GM20431 (cell line): ENCODE data around the gene EPS15.

ENCODE experiments used
- in situ Hi-C: fragments of 300-500 bp; cut with MseI, MboI; formaldehyde crosslinking; loops from one replicate; pipeline ENCODE4 v1.15.0; 2020; ENCODE audit warnings: low sequenced_read_pairs; ENCODE audit not compliant: unreplicated experiment

EPS15 gene

DNA sequence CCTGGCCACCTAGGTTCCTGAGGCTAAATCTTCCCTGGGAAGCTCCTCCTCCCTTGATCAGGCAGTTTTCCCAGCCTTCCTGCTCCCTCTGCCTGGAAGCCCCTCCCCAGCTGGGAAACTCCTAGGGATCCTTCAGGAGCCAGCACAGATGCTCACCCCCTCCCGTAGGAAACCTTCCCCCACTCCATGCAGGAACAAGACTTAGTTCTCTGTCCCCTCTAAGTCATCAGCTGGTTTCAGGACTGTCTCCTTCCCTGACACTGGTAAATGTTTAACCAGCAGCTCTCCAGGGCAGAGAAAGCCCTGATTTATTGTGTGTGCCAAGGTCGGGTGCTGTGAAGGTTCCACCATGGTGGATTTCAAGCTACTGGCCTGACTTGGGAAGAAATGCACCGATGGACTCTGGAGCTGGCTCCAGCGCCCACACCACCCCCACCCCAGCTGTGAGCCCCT is 213.7 kb downstream of the EPS15 start:
- in situ Hi-C loops, result no loop called here

DNA sequence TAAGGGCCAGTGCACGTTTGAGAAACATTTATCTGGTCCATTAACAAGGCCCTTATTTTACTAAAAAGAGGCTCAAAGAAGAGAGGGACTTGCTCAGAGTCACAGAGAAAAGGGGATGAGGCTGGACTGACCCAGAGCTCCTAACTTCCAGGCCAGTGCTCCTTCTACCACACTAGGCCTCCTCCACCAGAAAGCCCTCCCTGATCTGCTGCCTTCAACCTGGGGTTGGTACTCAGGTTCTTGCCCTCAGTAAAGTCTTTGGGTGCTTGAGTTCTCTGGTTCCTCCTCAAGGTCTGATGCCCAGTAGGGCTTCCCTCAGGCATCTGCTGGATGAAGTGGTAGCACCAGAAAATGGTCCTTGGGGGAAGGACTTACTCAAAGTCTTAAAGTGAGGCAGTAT is 214.7 kb downstream of the EPS15 start:
- in situ Hi-C loops, result no loop called here
